Panc1 (cell line): Measurements from ENCODE around the gene TMEM205.

Experiments
- CTCF ChIP-seq: fragments of 450-650 bp; IDR thresholded peaks from 2 replicates; pipeline ENCODE4 v1.5.1; 2017; ENCODE audit warnings: mild to moderate bottlenecking
- POLR2AphosphoS5 ChIP-seq: IDR thresholded peaks from 2 replicates; pipeline ENCODE4 v1.6.1; 2012; ENCODE audit warnings: mild to moderate bottlenecking, low read depth, low read length, moderate library complexity
- REST ChIP-seq, 2 experiments: IDR thresholded peaks; 2 replicates each; pipeline ENCODE4 v1.6.1; 2011 to 2012; ENCODE audit warnings: low read depth in 2 of 2, control low read depth in 1 of 2, low read length in 1 of 2, mild to moderate bottlenecking in 1 of 2, moderate library complexity in 1 of 2; ENCODE audit not compliant: insufficient read depth in 1 of 2
- SIN3A ChIP-seq: IDR thresholded peaks from 2 replicates; pipeline ENCODE4 v1.6.1; 2012; ENCODE audit warnings: low read depth, mild to moderate bottlenecking, low read length, moderate library complexity, borderline replicate concordance; ENCODE audit not compliant: insufficient read depth

GRCh38 chr19:11379857-11380350, 33.8 kb upstream of the TMEM205 start:
- TF ChIP-seq POLR2AphosphoS5 (no peak), CTCF (no peak), REST (IDR thresholded peaks at IDR 0.05; ENCODE audit: insufficient read depth in 1 of 2, low read depth in 2 of 2, low read length in 1 of 2) (no peak), SIN3A (no peak)
